Lung (tissue), 12 donors: Measurements from ENCODE around the gene UTS2. TPM values are rescaled to one million over a fixed set of nuclear protein-coding genes. Genes with fewer than 3 reads are reported as not detected.

ENCODE experiments used
- ATAC-seq: fragments of 200-7000 bp; cut with Tn5 transposase; one replicate; pipeline ENCODE4 v1.9.1; 2020; ENCODE audit warnings: moderate number of reproducible peaks; ENCODE audit not compliant: insufficient read depth, low FRiP score
- DNase-seq, 3 donors: peaks; one replicate each; pipeline ENCODE4 v3.0.0-alpha.2; 2013 to 2017
- H3K27ac ChIP-seq, 2 donors: one replicate each; pipeline ENCODE4 v1.5.1; 2013; ENCODE audit warnings: mild to moderate bottlenecking in 2 of 2, moderate library complexity in 2 of 2, control low read depth in 1 of 2, inconsistent platforms in 1 of 2, low read depth in 1 of 2, low read length in 1 of 2
- H3K27me3 ChIP-seq, 3 donors: one replicate each; pipeline ENCODE4 v1.5.1; 2013; ENCODE audit warnings: low read length in 2 of 3; ENCODE audit not compliant: control insufficient read depth in 3 of 3, insufficient read depth in 3 of 3
- H3K36me3 ChIP-seq, 4 donors: one replicate each; pipeline ENCODE4 v1.5.1; 2013; ENCODE audit warnings: low read length in 4 of 4, mild to moderate bottlenecking in 1 of 4, moderate library complexity in 1 of 4; ENCODE audit not compliant: control insufficient read depth in 4 of 4, insufficient read depth in 4 of 4
- H3K4me1 ChIP-seq, 5 donors: one replicate each; pipeline ENCODE4 v1.5.1; 2013; ENCODE audit warnings: low read length in 5 of 5, mild to moderate bottlenecking in 2 of 5, moderate library complexity in 1 of 5; ENCODE audit not compliant: control insufficient read depth in 5 of 5, insufficient read depth in 5 of 5
- H3K4me3 ChIP-seq: one replicate; pipeline ENCODE4 v1.5.1; 2013; ENCODE audit warnings: mild to moderate bottlenecking, control low read depth, moderate library complexity
- H3K9ac ChIP-seq, 2 donors: one replicate each; pipeline ENCODE4 v1.5.1; 2013; ENCODE audit warnings: low read length in 2 of 2, control low read depth in 1 of 2; ENCODE audit not compliant: insufficient read depth in 1 of 2
- H3K9me3 ChIP-seq, 4 donors: one replicate each; pipeline ENCODE4 v1.5.1; 2013; ENCODE audit warnings: low read length in 3 of 4, mild to moderate bottlenecking in 1 of 4, moderate library complexity in 1 of 4; ENCODE audit not compliant: control insufficient read depth in 4 of 4, insufficient read depth in 3 of 4
- WGBS, 2 donors: extraction: QIAGEN DNeasy Blood & Tissue Kit; methylation state at CpG; one replicate each; pipeline ENCODE4 v1.1.7; 2013; 5-methylcytosine and 5-hydroxymethylcytosine counted together
- polyA plus RNA-seq, 2 donors: library from polyadenylated mRNA; stranded (reverse); fragments of 200-250 nt; gene quantifications; one replicate each; pipeline ENCODE4 v1.2.1, GENCODE V29; 2013
- total RNA-seq, 2 donors: library from RNA; depleted of rRNA in 1 of 2; stranded (reverse); fragments of >200 nt in 1 of 2; gene quantifications; one replicate each; pipeline ENCODE4 v1.2.1, GENCODE V29; 2014 to 2021
- TF ChIP-seq, protein P1 (sequence below): IDR thresholded peaks from 2 replicates; pipeline ENCODE4 v1.5.1; 2012; ENCODE audit warnings: mild to moderate bottlenecking; ENCODE audit errors: control extremely low read depth, extremely low read depth
- donor health status: control.
- donor health status: control.
- donor health status: Bipolar disorder and iron deficiency.
- donor health status: healthy.
- donor health status: DM: yes; HTN: yes; CAD: no.

UTS2 gene
- total and polyA plus RNA-seq, 4 donors, result 0.82 to 1.8 TPM; not detected in 2

DNA sequence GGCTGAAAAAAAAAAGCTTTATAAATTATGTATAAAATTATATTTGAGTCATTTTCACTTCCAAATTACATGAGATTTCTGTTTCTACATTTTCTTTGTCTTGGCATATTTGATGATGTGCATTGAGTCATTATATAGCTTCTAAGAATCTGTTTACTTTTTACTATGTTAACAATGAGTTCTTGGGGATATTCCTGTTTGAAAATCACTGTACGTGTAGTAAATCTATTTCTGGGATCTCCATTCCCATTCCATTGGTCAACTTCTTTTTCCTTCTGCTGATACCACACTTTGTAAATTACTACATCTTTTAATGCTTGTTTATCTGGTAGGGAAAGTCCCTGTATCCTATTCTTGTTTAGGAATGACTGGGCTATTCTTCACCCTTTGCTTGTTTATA, 44.1 kb upstream of the UTS2 start:
- no peak for ATAC-seq
- WGBS, 2 donors, result 50 to 68% methylated on average over 1 of the region's 1 CpG
- Histone ChIP-seq H3K9ac (no peak overlapping the region), H3K27me3 (no peaks in the 10 kb centered on the region), H3K36me3 (no peaks in the 10 kb centered on the region), H3K4me1 (no peaks in the 10 kb centered on the region), H3K27ac (no peak overlapping the region), H3K4me3 (no peak overlapping the region), H3K9me3 (no peaks in the 10 kb centered on the region)
- no peak for DNase-seq
- TF ChIP-seq, protein P1, sequence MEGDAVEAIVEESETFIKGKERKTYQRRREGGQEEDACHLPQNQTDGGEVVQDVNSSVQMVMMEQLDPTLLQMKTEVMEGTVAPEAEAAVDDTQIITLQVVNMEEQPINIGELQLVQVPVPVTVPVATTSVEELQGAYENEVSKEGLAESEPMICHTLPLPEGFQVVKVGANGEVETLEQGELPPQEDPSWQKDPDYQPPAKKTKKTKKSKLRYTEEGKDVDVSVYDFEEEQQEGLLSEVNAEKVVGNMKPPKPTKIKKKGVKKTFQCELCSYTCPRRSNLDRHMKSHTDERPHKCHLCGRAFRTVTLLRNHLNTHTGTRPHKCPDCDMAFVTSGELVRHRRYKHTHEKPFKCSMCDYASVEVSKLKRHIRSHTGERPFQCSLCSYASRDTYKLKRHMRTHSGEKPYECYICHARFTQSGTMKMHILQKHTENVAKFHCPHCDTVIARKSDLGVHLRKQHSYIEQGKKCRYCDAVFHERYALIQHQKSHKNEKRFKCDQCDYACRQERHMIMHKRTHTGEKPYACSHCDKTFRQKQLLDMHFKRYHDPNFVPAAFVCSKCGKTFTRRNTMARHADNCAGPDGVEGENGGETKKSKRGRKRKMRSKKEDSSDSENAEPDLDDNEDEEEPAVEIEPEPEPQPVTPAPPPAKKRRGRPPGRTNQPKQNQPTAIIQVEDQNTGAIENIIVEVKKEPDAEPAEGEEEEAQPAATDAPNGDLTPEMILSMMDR, result no peak

GRCh38 chr1:7893529-7894180, 40.8 kb upstream of the UTS2 start:
- DNase-seq (no peak), ATAC-seq (no peak)
- H3K4me1 ChIP-seq, result no peaks in the 10 kb centered on the region
- no peak overlapping the region for H3K9ac ChIP-seq
- no peak overlapping the region for H3K4me3 ChIP-seq
- no peaks in the 10 kb centered on the region for H3K36me3 ChIP-seq
- H3K27ac ChIP-seq, result no peak overlapping the region
- no peaks in the 10 kb centered on the region for H3K9me3 ChIP-seq
- 90% methylated on average over 13 of the region's 13 CpGs for WGBS, 2 donors
- H3K27me3 ChIP-seq, result no peaks in the 10 kb centered on the region
- TF ChIP-seq, protein P1, result no peak

DNA sequence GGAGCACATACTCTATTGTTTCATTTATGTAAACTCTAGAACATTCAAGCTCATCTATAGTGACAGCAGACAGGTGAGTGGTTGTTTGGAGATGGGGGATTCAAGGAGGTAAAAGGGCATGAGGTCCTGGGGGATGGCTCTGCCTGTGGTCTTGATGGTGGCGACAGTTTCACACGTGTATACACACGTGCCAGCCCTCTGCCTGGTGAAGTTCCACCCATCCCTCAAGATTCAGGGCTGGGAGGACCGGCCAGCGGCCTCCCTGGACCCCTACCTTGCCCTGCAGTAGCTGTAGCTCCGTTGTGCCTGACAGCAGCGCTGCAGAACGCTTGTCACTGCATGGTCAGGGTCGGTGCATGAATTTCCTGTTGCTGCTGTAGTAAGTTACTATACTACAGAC, 38.9 kb upstream of the UTS2 start:
- Histone ChIP-seq H3K9ac (no peak overlapping the region), H3K27ac (no peak overlapping the region), H3K36me3 (no peaks in the 10 kb centered on the region), H3K4me3 (no peak overlapping the region), H3K27me3 (no peaks in the 10 kb centered on the region), H3K4me1 (no peaks in the 10 kb centered on the region), H3K9me3 (no peaks in the 10 kb centered on the region)
- 54 to 66% methylated on average over 9 of the region's 9 CpGs for WGBS, 2 donors
- no peak for ATAC-seq
- TF ChIP-seq, protein P1, result no peak
- DNase-seq, result no peak

DNA sequence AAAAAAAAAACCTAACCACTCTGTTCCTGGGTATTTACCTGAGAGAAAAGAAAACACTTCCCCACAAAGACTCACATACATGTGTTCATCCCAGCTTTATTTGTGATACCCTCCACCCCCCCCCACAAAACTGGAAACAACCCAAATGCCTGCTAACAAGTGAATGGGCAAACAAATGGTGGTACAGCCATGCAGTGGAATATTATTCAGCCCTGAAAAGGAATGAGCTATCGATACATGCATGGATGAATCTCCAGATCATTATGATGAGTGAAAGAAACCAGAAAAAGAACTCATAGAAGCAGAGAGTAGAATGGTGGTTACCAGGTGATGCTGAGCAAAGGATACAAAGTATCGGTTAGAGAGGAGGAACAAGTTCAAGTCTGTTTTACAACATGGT, 38.0 kb upstream of the UTS2 start:
- no peaks in the 10 kb centered on the region for H3K27me3 ChIP-seq
- no peaks in the 10 kb centered on the region for H3K4me1 ChIP-seq
- ATAC-seq, result no peak
- H3K9me3 ChIP-seq, result no peaks in the 10 kb centered on the region
- WGBS, 2 donors, result 94 to 96% methylated on average over 2 of the region's 2 CpGs
- H3K36me3 ChIP-seq, result no peaks in the 10 kb centered on the region
- no peak overlapping the region for H3K4me3 ChIP-seq
- DNase-seq, result no peak
- TF ChIP-seq, protein P1, result no peak
- H3K9ac ChIP-seq, result no peak overlapping the region
- no peak overlapping the region for H3K27ac ChIP-seq
